ENCODE measurements around the gene XYLT1. TPM values are rescaled to one million over a fixed set of nuclear protein-coding genes. Genes with fewer than 3 reads are reported as not detected.

The XYLT1 gene
- total and polyA plus RNA-seq, 7 donors: 0.67 to 2.5 (median 1.7) TPM

DNA sequence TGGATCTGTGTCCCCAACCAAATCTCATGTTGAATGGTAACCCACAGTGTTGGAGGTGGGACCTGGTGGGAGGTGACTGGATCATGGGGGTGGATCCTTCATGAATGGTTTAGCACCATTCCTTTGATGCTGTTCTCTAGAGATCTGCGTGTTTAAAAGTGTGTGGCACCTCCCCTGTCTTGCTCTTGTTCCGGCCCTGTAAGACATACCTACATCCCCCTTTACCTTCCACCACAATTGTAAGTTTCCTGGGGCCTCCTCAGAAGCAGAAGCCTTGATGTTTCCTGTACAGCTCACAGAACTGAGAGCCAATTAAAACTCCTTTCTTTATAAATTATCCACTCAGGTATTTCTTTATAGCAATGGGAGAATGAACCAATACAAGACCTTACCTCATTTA, 257.7 kb downstream of the XYLT1 start:
- H3K27ac ChIP-seq: no peak overlapping the region
- no peaks in the 10 kb centered on the region for H3K27me3 ChIP-seq (ENCODE audit: insufficient read depth in 3 of 3, low read length in 2 of 3)
- no peaks in the 10 kb centered on the region for H3K36me3 ChIP-seq (ENCODE audit: insufficient read depth in 1 of 2, low read depth in 1 of 2)
- ATAC-seq (no peak), DNase-seq (no peak)
- no peaks in the 10 kb centered on the region for H3K4me1 ChIP-seq
- H3K9me3 ChIP-seq: no peaks in the 10 kb centered on the region
- H3K4me3 ChIP-seq: no peak overlapping the region
- TF ChIP-seq, protein P1, sequence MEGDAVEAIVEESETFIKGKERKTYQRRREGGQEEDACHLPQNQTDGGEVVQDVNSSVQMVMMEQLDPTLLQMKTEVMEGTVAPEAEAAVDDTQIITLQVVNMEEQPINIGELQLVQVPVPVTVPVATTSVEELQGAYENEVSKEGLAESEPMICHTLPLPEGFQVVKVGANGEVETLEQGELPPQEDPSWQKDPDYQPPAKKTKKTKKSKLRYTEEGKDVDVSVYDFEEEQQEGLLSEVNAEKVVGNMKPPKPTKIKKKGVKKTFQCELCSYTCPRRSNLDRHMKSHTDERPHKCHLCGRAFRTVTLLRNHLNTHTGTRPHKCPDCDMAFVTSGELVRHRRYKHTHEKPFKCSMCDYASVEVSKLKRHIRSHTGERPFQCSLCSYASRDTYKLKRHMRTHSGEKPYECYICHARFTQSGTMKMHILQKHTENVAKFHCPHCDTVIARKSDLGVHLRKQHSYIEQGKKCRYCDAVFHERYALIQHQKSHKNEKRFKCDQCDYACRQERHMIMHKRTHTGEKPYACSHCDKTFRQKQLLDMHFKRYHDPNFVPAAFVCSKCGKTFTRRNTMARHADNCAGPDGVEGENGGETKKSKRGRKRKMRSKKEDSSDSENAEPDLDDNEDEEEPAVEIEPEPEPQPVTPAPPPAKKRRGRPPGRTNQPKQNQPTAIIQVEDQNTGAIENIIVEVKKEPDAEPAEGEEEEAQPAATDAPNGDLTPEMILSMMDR (IDR thresholded peaks at IDR 0.05): no peak
- intact Hi-C loops (cut with DNase I): loop anchor here in 1 of 2 donors (2.0 kb wide), 1 partner anchor 74 kb away; no protein-coding TSS in a partner anchor
- WGBS, 3 donors: 91 to 98% (median 95%) methylated on average over 2 of the region's 2 CpGs

DNA sequence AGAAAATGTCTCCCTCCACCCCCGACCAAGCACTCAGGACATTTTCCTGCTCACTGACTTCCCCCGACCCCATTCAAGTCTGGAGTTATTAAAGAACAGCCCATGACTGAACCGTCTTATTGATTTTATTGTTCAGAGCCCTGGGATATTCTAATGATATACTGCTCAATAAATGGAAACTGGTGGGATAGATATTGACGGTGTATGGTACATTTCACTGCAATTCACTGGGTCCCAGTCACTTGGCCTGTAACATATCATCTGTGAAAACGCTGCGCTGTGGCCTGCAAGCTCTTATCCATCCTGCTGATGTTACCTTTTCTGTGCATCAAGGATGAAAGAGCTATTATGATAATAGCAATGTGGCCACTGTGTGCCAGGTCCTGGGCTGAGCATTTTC, 258.2 kb downstream of the XYLT1 start:
- no peak overlapping the region for H3K27ac ChIP-seq
- H3K36me3 ChIP-seq (ENCODE audit: insufficient read depth in 1 of 2, low read depth in 1 of 2): no peaks in the 10 kb centered on the region
- no peak for ATAC-seq
- no peaks in the 10 kb centered on the region for H3K4me1 ChIP-seq
- DNase-seq: no peak
- H3K9me3 ChIP-seq: no peaks in the 10 kb centered on the region
- no peak overlapping the region for H3K4me3 ChIP-seq
- no peaks in the 10 kb centered on the region for H3K27me3 ChIP-seq (ENCODE audit: insufficient read depth in 3 of 3, low read length in 2 of 3)
- intact Hi-C loops (cut with DNase I): loop anchor here in 1 of 2 donors (2.0 kb wide), 1 partner anchor 74 kb away; no protein-coding TSS in a partner anchor
- TF ChIP-seq, protein P1 (IDR thresholded peaks at IDR 0.05): no peak
- WGBS, 3 donors: 76 to 82% (median 76%) methylated on average over 6 of the region's 6 CpGs

DNA sequence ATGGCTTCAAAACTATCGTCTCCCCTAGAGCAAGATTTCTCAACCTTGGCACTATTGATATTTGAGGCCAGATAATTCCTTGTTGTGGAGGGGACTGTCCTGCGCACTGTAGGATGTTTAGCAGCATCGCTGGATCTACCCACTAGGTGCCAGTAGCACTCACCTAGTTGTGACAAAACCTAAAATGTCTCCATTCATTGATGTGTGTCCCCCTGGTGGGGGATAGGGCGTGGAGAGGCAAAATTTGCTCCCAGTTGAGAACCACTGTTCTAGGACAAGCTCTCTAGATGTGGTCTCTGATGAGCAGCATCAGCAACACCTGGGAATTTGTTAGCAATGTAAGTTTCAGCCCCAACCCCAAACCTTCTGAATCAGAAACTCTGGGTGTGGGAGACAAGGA, 259.0 kb downstream of the XYLT1 start:
- 69 to 83% (median 81%) methylated on average over 4 of the region's 4 CpGs for WGBS, 3 donors
- intact Hi-C loops (cut with DNase I): loop anchor here in 1 of 2 donors (2.0 kb wide), 1 partner anchor 73 kb away; no protein-coding TSS in a partner anchor

DNA sequence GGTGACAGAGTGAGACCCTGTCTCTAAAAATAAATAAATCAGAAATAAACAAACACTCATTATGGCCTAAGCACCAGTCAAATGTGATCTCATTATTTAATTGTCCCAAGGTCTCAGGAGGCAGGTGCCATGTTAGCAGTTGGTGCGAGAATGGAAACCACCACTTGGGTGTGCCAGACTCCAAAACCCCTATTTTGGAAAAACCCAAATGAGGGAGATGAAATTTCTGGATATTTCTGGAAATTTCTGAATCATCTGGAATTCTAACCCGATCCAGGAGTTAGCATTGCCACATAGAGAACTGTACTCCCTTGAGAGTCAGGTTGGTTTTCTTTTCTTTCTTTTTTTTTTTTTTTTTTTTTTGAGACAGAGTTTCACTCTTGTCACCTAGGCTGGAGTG, 264.0 kb downstream of the XYLT1 start:
- intact Hi-C loops (cut with DNase I): no loop called here
- whole genome bisulfite sequencing, 3 donors: 69 to 93% (median 75%) methylated on average over 2 of the region's 2 CpGs
- H3K27me3 ChIP-seq (ENCODE audit: insufficient read depth in 3 of 3, low read length in 2 of 3): no peaks in the 10 kb centered on the region

More for the DNA sequence above, 259.0 kb downstream of the XYLT1 start:
- DNase-seq (no peak), ATAC-seq (no peak)
- H3K27ac ChIP-seq: no peak overlapping the region
- no peak overlapping the region for H3K4me3 ChIP-seq
- no peaks in the 10 kb centered on the region for H3K36me3 ChIP-seq (ENCODE audit: insufficient read depth in 1 of 2, low read depth in 1 of 2)
- no peaks in the 10 kb centered on the region for H3K4me1 ChIP-seq
- H3K9me3 ChIP-seq: no peaks in the 10 kb centered on the region
- TF ChIP-seq, protein P1 (IDR thresholded peaks at IDR 0.05): peak; percentile 12
- H3K27me3 ChIP-seq (ENCODE audit: insufficient read depth in 3 of 3, low read length in 2 of 3): no peaks in the 10 kb centered on the region

More for the DNA sequence above, 264.0 kb downstream of the XYLT1 start:
- Histone ChIP-seq H3K36me3 (ENCODE audit: insufficient read depth in 1 of 2, low read depth in 1 of 2) (no peaks in the 10 kb centered on the region), H3K9me3 (no peaks in the 10 kb centered on the region), H3K27ac (no peak overlapping the region), H3K4me1 (no peaks in the 10 kb centered on the region), H3K4me3 (no peak overlapping the region)
- TF ChIP-seq, protein P1 (IDR thresholded peaks at IDR 0.05): no peak
- DNase-seq: no peak
- no peak for ATAC-seq

All from psoas muscle (tissue), 8 donors.